ENCODE data around the gene CIBAR2.

GRCh38 chr16:85090181-85090580 is 22.1 kb downstream of the CIBAR2 start:
- TF ChIP-seq CTCF (IDR thresholded peaks at IDR 0.05) (no peak), POLR2A (IDR thresholded peaks at IDR 0.05) (no peak)
